WERI-Rb-1 (cell line): Measurements from ENCODE around the gene MYD88.

Experiments
- DNase-seq: peaks from one replicate; pipeline ENCODE4 v3.0.0-alpha.2; 2020
- H3K27ac ChIP-seq: fragments of 250-450 bp; sonication (Bioruptor Pico); 2 replicates; pipeline ENCODE4 v1.5.1; 2020; ENCODE audit warnings: mild to moderate bottlenecking, moderate library complexity
- H3K27me3 ChIP-seq: fragments of 250-450 bp; sonication (Bioruptor Pico); 2 replicates; pipeline ENCODE4 v1.5.1; 2021; ENCODE audit warnings: mild to moderate bottlenecking, low read depth, moderate library complexity; ENCODE audit not compliant: insufficient read depth, severe bottlenecking
- H3K36me3 ChIP-seq: fragments of 250-450 bp; sonication (Bioruptor Pico); 2 replicates; pipeline ENCODE4 v1.5.1; 2020; ENCODE audit warnings: mild to moderate bottlenecking, moderate library complexity
- H3K4me3 ChIP-seq: 2 replicates; pipeline ENCODE4 v1.5.1; 2011; ENCODE audit warnings: low read depth, mild to moderate bottlenecking, control low read depth, low read length
- H3K9me3 ChIP-seq: fragments of 250-450 bp; sonication (Bioruptor Pico); 2 replicates; pipeline ENCODE4 v1.5.1; 2021; ENCODE audit warnings: mild to moderate bottlenecking, moderate library complexity; ENCODE audit not compliant: severe bottlenecking
- CTCF ChIP-seq: IDR thresholded peaks from 2 replicates; pipeline ENCODE4 v1.5.1; 2011; ENCODE audit warnings: low read depth, mild to moderate bottlenecking, control low read depth, inconsistent platforms, low read length

Gene MYD88

GRCh38 chr3:38173834-38174418, 35.5 kb downstream of the MYD88 start:
- H3K36me3 ChIP-seq: no peaks in the 10 kb centered on the region
- no peak overlapping the region for H3K4me3 ChIP-seq
- H3K27me3 ChIP-seq: no peaks in the 10 kb centered on the region
- H3K27ac ChIP-seq: no peak overlapping the region
- DNase-seq: no peak
- no peaks in the 10 kb centered on the region for H3K9me3 ChIP-seq
- TF ChIP-seq CTCF: no peak

- Histone ChIP-seq H3K27ac (no peak overlapping the region), H3K4me3 (no peak overlapping the region), H3K27me3 (no peaks in the 10 kb centered on the region), H3K9me3 (no peaks in the 10 kb centered on the region), H3K36me3 (no peaks in the 10 kb centered on the region)
- no peak for DNase-seq
- no peak for TF ChIP-seq CTCF
Observed at GRCh38 chr3:38177181-38177580, 38.7 kb downstream of the MYD88 start.

GRCh38 chr3:38186781-38187180, 48.3 kb downstream of the MYD88 start:
- peaks cover 17% of the 10 kb centered on the region for H3K36me3 ChIP-seq
- H3K9me3 ChIP-seq: no peaks in the 10 kb centered on the region
- no peak for DNase-seq
- no peak for TF ChIP-seq CTCF
- no peak overlapping the region for H3K4me3 ChIP-seq
- H3K27ac ChIP-seq: no peak overlapping the region
- H3K27me3 ChIP-seq: no peaks in the 10 kb centered on the region

- no peak overlapping the region for H3K4me3 ChIP-seq
- H3K9me3 ChIP-seq: no peaks in the 10 kb centered on the region
- TF ChIP-seq CTCF: no peak
- no peaks in the 10 kb centered on the region for H3K27me3 ChIP-seq
- DNase-seq: no peak
- peaks cover 6% of the 10 kb centered on the region for H3K36me3 ChIP-seq
- no peak overlapping the region for H3K27ac ChIP-seq
Observed at GRCh38 chr3:38190481-38190881, 52.0 kb downstream of the MYD88 start.
